ENCODE data around the gene TMPRSS6.

GRCh38 chr22:37158963-37159290 lies 49.4 kb upstream of the TMPRSS6 start:
- TF ChIP-seq CTCF (IDR thresholded peaks at IDR 0.05) (no peak), POLR2A (IDR thresholded peaks at IDR 0.05) (no peak)
